GM12872 (cell line): Measurements from ENCODE around the gene TMEM209.

Source experiments
- TF ChIP-seq, protein P1 (sequence below): IDR thresholded peaks from 3 replicates; pipeline ENCODE4 v1.5.1; 2011; ENCODE audit warnings: low read depth, mild to moderate bottlenecking, low read length, moderate library complexity; ENCODE audit not compliant: insufficient read depth

TMEM209 gene

DNA sequence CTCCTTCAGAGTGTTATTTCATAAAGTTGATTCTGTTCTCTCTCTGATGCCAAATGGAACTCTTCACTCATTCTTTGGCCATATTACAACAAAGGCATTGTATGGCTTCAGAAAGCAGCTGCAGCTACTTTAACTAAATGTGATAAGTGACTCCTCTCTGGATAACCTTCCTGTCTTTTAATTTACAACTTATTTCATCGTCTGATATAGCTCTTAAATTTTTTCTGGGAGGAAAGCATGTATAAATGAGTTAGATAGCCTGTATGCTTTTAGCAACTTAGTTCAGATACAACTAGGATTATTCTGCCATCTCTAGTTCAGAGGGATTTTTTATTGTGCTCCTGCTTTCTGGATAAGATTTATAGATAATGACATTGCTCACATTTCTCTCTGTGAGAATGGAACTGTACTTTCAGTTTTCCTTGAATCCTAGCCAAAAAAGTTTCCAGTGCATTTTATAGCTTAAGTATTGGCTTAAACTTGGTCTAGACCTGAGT, 77.3 kb downstream of the TMEM209 start:
- TF ChIP-seq, protein P1, sequence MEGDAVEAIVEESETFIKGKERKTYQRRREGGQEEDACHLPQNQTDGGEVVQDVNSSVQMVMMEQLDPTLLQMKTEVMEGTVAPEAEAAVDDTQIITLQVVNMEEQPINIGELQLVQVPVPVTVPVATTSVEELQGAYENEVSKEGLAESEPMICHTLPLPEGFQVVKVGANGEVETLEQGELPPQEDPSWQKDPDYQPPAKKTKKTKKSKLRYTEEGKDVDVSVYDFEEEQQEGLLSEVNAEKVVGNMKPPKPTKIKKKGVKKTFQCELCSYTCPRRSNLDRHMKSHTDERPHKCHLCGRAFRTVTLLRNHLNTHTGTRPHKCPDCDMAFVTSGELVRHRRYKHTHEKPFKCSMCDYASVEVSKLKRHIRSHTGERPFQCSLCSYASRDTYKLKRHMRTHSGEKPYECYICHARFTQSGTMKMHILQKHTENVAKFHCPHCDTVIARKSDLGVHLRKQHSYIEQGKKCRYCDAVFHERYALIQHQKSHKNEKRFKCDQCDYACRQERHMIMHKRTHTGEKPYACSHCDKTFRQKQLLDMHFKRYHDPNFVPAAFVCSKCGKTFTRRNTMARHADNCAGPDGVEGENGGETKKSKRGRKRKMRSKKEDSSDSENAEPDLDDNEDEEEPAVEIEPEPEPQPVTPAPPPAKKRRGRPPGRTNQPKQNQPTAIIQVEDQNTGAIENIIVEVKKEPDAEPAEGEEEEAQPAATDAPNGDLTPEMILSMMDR = no peak

DNA sequence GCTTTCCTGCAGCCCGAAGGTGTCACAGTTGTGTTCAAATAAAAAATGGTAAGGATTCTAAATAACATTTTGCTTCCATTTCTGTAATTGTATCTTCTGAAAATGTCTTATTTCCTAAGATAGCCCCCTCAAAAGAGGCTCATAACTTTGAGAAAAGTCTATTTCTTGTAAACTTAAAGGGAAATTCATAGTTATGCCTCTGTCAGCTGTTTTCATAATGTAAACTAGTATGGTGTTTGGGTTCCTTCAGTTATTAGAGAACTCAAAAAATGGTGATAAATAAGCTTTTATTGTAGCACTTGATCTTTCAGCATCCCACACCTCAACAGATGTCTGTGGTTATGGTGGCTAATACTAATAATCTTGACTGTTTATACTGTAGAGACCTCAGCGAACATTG, 77.8 kb downstream of the TMEM209 start:
- TF ChIP-seq, protein P1 = no peak

DNA sequence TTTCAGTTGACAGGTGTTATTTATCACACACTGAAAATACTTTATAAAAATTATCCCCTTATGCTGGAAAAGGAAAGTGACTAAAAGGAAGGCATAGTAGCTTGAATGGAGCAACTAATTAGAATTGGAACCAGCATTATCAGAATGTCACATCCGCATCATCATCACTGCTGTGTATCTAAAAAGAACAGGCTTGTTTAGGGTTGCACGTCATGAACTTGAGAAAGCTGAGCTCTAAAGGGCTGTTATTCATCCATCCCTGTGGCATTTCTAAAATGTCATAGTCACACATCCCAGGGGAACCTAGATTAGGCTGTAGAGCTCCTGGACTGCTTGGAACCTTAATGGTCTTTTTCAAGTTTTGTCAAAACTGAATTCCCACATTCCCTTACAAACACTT, 80.5 kb downstream of the TMEM209 start:
- TF ChIP-seq, protein P1 = no peak

DNA sequence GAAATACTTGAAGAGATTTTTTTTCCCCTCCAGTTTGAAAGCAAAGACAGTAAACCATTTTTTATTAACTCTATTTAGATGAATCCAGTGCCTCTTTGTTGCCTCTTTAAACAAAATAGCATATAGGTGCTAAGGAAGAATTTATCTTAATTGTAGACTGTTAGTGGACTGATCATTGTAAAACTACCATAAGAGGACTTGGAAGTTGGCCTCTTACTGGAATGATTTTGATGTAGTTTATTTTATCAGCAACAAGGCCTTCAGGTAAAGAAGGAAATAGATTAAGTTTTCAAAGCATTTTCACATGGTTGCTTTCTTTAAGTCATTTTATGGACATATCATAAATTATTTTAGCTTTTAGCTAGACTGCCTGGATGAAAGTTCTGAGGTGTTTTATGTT, 81.7 kb downstream of the TMEM209 start:
- TF ChIP-seq, protein P1 = no peak

DNA sequence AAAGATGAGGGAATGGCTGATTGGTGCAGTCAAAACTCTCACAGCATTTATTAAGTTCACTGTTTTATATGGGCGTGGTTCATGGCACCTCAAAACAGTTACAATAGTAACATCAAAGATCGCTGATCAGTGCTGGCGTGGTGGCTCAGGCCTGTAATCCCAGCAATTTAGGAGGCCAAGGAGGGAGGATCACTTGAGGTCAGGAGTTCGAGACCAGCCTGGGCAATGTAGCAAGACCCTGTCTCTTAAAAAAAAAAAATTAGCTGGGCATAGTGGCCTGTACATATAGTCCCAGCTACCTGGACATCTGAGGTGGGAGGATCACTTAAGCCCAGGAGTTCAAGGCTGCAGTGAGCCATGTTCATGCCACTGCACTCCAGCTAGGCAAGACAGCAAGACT, 86.4 kb downstream of the TMEM209 start:
- TF ChIP-seq, protein P1 = no peak

DNA sequence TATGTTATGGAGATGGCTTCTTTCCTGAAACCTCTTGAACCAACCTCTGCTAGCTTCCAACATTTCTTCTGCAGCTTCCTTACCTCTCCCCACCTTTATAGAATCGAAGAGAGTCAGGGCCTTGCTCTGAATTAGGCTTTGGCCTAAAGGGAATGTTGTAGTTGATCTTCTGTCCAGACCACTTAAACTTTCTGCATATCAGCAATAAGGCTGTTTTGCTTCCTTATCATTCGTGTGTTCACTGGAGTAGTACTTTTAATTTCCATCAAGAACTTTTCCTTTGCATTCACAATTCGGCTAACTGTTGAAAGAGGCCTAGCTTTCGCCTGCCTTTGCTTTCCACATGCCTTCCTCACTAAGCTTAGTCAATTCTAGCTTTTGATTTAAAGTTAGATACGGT, 86.9 kb downstream of the TMEM209 start:
- TF ChIP-seq, protein P1 = no peak

DNA sequence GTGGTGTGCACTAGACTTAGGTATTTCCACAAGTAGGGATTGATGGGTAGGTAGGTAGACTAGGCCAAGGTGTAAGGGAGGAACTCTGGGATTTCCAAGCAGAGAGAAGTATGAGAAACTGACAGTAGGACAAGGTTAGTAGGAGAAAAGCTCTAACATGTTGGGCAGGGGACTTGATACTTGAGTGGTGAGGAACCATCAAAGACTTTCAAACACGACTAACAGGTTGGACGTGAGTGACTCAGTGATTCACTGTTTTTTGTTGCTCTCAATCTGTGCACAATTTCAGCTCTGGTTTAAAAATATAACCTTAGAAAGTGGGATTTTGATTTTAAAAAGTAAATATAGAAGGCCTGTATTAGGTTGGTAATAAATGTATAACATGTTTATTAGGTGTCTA, 90.4 kb downstream of the TMEM209 start:
- TF ChIP-seq, protein P1 = no peak
